ENCODE results near the gene UBE2O.
A peak's percentile ranks its signal among the peaks of the same experiment; 100 is the strongest.

UBE2O gene

GRCh38 chr17:76379646-76380376 is 73.1 kb downstream of the UBE2O start:
- H3K27ac Mint-ChIP-seq: peak overlapping the region in 1 of 3 experiments; percentile 43
- H3K4me1 Mint-ChIP-seq: peaks cover 35% of the 10 kb centered on the region
- H3K9me3 Mint-ChIP-seq: no peaks in the 10 kb centered on the region
- peak overlapping the region in 2 of 3 experiments; percentile 63 to 68 for H3K4me3 Mint-ChIP-seq
- H3K36me3 Mint-ChIP-seq (ENCODE audit: low read depth): peaks cover 8% of the 10 kb centered on the region
- peaks cover 29% of the 10 kb centered on the region for H3K27me3 Mint-ChIP-seq (ENCODE audit: low read depth)
- TF ChIP-seq CTCF (IDR thresholded peaks at IDR 0.05; ENCODE audit: unreplicated experiment in 3 of 3): no peak

GRCh38 chr17:76379275-76379641 is 73.7 kb downstream of the UBE2O start:
- no peaks in the 10 kb centered on the region for H3K9me3 Mint-ChIP-seq
- peaks cover 29% of the 10 kb centered on the region for H3K27me3 Mint-ChIP-seq (ENCODE audit: low read depth)
- H3K36me3 Mint-ChIP-seq (ENCODE audit: low read depth): peaks cover 8% of the 10 kb centered on the region
- H3K4me1 Mint-ChIP-seq: peaks cover 35% of the 10 kb centered on the region
- no peak for TF ChIP-seq CTCF (IDR thresholded peaks at IDR 0.05; ENCODE audit: unreplicated experiment in 3 of 3)
- peak overlapping the region in 1 of 3 experiments; percentile 43 for H3K27ac Mint-ChIP-seq
- H3K4me3 Mint-ChIP-seq: peak overlapping the region in 2 of 3 experiments; percentile 63 to 68

GRCh38 chr17:76378548-76379274 is 74.2 kb downstream of the UBE2O start:
- Mint-ChIP-seq H3K9me3 (no peaks in the 10 kb centered on the region), H3K4me3 (no peak overlapping the region), H3K4me1 (peaks cover 36% of the 10 kb centered on the region), H3K36me3 (ENCODE audit: low read depth) (peaks cover 8% of the 10 kb centered on the region), H3K27me3 (ENCODE audit: low read depth) (peaks cover 28% of the 10 kb centered on the region), H3K27ac (peak overlapping the region in 1 of 3 experiments; percentile 59)
- TF ChIP-seq CTCF (IDR thresholded peaks at IDR 0.05; ENCODE audit: unreplicated experiment in 3 of 3): no peak

GRCh38 chr17:76376318-76377133 is 76.4 kb downstream of the UBE2O start:
- no peak overlapping the region for H3K27ac Mint-ChIP-seq
- H3K4me1 Mint-ChIP-seq: peaks cover 33% of the 10 kb centered on the region
- H3K4me3 Mint-ChIP-seq: no peak overlapping the region
- H3K27me3 Mint-ChIP-seq (ENCODE audit: low read depth): peaks cover 17% of the 10 kb centered on the region
- H3K36me3 Mint-ChIP-seq (ENCODE audit: low read depth): peaks cover 8% of the 10 kb centered on the region
- H3K9me3 Mint-ChIP-seq: no peaks in the 10 kb centered on the region
- TF ChIP-seq CTCF (IDR thresholded peaks at IDR 0.05; ENCODE audit: unreplicated experiment in 3 of 3): no peak

- Mint-ChIP-seq H3K4me1 (peaks cover 42% of the 10 kb centered on the region), H3K9me3 (no peaks in the 10 kb centered on the region), H3K36me3 (ENCODE audit: low read depth) (no peaks in the 10 kb centered on the region), H3K4me3 (no peak overlapping the region), H3K27ac (peak overlapping the region; percentile 5 to 49 (median 8)), H3K27me3 (ENCODE audit: low read depth) (peaks cover 5% of the 10 kb centered on the region)
- TF ChIP-seq CTCF (IDR thresholded peaks at IDR 0.05; ENCODE audit: unreplicated experiment in 3 of 3): no peak
Observed at GRCh38 chr17:76371656-76372628, 81.0 kb downstream of the UBE2O start.
